NOMO-1 (cell line): Measurements from ENCODE around the gene GLG1.
"Not testable (repeated sequence)": the region's sequence is repeated elsewhere in the genome, so short reads cannot be mapped to it uniquely, and the experiment has no call there.

Source experiments
- DNase-seq, 2 experiments: peaks; one replicate each; lab custom pipeline; 2025; ENCODE audit not compliant: unreplicated experiment in 2 of 2; lab: John Stamatoyannopoulos, UW

GLG1 gene

DNA sequence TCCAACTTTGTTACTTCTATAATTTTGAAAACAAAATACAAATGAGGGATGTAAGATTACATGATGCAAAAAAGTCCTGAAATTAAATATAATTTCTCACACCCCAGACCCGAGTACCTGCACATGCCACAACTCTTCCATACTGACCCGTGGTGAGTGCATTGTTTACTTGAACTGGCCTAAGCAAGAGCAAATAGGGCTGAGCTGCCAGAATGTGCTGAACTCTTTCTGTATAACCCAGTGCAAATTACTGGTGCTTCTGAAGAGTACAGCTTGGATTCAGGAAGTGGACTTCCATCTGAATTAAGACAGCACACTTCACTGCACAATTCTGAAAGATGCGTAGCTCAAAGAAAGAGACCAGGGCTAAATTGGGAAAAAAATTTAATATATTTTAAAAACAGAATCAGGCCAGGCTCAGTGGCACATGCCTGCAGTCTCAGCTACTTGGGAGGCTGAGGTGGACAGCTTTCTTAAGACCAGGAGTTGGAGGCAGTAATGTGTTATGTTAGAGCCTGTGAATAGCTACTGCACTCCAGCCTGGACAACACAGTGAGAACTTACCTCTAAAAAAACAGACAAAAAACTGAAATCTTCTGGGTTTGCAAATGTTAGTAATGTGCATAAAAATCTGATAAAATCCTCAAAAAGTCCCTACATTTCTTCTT, 63.9 kb downstream of the GLG1 start:
- not testable (repeated sequence) for DNase-seq

GRCh38 chr16:74540663-74541062, 66.3 kb downstream of the GLG1 start:
- DNase-seq: not testable (repeated sequence)

- DNase-seq: not testable (repeated sequence)
Measured at GRCh38 chr16:74538801-74539200, 68.1 kb downstream of the GLG1 start.

DNA sequence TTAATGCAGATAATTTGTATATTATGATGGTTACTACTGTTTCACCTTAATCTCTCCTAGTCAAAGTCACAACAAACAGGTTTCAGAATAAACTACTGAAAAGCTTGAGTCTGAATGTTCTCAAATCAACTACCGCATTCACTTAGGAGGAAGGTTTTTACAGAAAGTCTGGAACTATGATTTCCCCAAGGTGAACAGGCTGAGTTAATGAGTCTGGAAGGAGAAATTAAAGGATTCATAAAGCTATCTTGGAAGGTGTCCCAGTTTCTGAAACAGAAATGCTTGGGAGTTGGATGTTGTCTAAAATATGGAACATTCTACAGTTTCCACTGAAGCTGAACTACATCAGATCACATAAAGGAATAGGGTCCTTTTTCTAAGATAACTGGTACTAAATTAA, 69.2 kb downstream of the GLG1 start:
- DNase-seq: not testable (repeated sequence)

GRCh38 chr16:74534650-74535049, 72.3 kb downstream of the GLG1 start:
- not testable (repeated sequence) for DNase-seq

DNA sequence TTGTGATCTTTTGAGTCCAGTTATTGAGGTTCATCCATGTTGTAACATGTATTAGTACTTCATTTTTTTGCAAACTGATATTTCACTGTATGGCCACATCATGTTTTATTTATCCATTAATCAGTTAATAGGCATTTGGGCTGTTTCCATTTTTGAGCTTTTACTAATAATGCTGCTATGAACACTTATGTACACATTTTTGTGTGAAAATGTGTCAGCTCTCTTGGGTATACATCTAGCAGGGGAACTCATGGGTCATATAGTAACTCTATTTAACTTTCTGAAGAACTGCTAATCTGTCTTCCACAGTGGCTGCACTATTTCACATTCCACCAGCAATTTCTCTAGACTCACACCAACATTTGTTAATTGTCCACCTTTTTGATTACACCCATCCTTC, 82.0 kb downstream of the GLG1 start:
- DNase-seq: no peak

- no peak for DNase-seq
Measured at GRCh38 chr16:74524117-74524516, 82.8 kb downstream of the GLG1 start.

- DNase-seq: not testable (repeated sequence)
Measured at GRCh38 chr16:74523706-74524105, 83.2 kb downstream of the GLG1 start.

DNA sequence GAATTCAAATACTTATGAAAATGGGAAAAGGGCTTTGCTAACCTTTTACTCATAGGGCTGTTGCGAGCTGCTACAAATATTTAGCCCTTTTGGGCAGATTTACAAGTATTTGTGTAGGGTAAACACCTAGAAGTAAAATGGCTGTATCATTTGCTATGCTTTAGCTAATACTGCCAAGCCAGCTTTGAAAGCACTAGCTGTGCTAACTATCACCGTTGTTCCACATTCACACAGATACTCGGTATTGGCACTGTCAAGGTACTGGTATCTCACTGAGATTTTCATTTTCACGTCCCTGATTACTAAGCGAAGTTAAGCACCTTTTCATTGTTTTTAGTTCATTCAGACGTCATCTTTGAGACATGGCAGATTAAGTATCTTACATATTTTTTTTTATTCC, 84.8 kb downstream of the GLG1 start:
- DNase-seq: no peak

GRCh38 chr16:74521691-74522090, 85.2 kb downstream of the GLG1 start:
- no peak for DNase-seq

- DNase-seq: not testable (repeated sequence)
Measured at GRCh38 chr16:74518934-74519333, 88.0 kb downstream of the GLG1 start.

DNA sequence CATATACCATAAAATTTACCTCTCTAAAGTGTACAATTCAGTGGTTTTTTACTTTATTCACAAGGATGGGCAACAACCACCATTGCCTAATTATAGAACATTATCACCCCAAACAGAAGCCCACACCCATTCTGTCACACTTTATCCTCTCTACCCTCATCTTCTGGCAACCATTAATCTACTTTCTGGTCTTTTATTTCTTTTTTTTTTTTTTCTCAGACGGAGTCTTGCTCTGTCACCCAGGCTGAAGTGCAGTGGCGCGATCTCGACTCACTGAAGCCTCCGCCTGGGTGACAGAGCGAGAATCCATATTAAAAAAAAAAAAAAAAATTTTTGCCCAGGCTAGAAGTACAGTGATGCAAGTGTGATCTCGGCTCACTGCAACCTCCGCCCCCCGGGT, 95.0 kb downstream of the GLG1 start:
- no peak for DNase-seq

DNA sequence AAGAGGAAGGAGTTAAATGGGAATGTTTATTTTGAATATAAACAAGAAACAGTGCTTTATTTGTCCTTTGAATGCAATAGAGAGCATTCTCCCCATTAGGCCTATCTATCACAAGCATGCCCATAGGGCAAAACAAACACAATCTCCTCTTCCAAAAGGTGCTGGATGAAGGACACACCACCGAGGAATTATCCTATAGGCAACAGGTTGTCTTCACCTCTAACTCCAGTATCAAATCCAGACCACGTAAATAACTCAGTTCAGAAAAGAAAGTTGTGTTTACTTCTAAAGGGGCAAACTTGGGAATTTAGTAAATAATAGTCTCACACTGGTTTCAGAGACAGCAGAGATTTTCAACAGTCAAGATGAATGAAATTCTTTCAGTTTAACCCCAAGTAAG, 101.9 kb downstream of the GLG1 start:
- DNase-seq: no peak

DNA sequence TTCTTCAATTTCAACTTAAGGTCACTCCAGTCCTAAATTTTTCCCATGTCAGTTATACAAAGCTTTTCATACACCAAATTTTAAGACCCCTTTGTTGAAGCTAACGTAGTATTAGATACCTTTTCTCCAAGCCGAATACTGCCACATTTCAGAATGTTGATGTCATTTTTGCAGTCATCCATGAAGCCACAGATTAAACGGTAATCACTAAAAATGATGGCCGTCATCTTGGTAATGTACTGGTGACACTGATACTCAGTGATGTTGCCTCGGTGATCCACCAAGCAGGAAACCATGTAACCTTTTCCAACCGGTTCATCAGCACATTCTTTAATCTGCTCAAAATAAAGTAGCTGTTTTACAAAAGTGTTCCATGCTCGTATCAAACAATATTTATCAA, 103.5 kb downstream of the GLG1 start:
- DNase-seq: no peak

DNA sequence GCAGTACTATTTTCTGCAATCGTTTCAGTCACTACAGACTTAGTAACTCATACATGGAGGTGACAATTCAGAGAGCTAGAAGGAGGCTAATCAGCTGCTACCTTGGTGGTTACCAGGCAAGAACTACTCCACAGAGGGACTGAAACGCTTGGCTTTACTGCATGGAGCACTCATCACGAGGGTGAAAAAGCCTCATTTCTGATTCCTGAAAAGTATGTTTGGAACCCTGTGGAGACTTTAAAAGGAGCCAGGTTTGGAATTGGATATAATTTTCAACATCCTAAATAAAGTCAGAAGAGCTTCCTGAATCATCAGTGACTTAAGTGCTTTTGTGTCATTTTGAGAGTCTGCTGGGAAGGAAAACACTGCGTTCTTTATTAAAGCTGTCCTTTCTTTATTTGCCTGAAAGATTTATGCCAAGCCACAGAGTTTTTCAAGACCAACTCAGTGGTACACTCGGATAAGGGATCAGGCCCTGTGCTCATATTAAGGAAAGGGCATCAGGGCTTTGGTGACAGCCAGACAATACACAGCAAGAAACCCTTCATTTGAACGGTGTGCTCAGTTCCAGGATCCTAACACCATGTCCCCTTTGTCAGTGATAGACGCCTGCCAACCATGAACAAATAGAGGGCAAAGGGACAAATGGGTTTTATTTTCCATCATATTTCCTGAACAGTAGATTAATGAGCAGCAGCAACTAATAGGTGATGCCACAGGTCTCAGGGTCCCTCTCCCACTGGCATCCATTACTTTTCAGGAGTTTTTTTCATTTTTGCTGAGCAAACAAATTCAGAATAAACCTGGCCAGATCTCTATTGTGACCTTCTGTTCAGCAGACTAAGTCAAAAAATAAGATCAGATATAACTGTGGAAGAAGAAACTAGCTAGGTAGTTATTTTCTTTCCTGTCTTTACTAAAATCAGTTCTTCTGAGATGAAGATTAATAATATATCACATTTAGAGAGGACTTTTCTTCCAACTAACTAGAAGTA, 105.1 kb downstream of the GLG1 start:
- DNase-seq: no peak

DNA sequence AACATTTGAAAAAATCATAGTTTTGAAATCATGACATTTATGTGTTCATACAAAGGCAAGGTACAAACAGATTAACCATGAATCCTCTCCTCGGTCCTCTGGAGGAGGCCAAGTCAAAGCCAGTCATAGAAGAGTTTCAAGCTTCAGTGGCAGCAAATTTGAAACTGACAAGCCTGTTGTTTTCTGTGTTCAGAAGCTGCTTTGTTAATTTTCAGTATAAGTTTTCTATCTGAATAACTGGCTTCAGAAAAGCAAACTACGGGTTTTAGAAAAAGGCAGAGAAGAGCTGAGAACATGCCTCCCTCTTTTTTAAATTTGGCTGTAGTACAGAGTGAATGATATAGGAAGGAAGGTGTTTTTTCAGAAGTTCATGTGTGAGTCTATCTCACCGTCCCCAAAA, 106.0 kb downstream of the GLG1 start:
- DNase-seq: no peak

DNA sequence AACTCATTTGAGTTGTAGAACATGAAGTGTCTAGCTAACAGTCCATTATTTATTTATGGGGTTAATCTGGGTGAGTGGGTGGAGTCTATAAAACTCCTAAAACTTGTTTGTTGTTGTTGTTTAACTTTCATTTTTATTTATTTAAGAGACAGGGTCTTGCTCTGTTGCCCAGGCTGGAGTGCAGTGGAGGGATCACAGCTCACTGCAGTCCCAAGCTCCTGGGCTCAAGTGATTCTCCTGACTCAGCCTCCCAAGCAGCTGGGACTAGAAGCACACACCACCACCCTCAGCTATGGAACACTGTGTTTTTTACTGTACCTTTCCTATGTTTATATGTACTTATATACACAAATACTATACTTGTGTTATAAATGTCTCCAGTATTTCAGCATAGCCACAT, 107.8 kb downstream of the GLG1 start:
- no peak for DNase-seq

DNA sequence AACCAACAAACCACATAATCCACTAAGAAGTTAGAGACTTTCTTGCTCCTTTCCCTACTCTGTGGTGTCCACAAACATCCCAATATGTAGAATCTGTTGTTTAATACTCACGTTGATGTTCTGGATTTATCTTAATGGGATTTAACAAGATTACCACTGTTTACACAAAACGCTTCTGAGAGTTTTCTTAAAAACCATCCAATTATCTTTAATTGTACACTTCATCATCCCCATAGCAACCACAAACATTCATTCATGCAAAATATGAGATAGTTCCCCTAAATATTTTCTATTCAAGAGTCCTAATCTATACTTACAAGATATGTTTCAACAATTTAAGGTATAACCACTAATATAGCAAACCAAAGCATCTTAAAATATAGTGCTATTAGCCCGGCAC, 109.2 kb downstream of the GLG1 start:
- DNase-seq: no peak

- DNase-seq: no peak
Measured at GRCh38 chr16:74496054-74496453, 110.9 kb downstream of the GLG1 start.

DNA sequence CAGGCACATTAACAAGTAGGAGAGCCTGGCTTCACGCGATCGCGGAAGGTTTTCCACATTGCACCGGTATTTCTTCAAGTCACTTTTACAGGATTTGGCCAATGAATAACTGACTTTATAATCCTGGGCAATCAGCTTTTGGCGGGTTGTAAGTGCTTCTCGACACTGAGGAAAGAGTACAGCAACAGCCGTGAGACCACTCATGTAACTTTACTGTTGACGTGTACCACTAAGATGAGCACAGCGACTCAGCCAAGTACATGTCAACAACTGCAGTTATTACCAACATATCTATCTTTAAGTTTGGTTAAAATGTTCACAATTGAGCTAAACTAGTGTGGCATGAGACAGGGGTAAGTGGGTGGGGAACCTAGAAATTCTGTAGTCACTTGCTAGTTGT, 113.9 kb downstream of the GLG1 start:
- no peak for DNase-seq

DNA sequence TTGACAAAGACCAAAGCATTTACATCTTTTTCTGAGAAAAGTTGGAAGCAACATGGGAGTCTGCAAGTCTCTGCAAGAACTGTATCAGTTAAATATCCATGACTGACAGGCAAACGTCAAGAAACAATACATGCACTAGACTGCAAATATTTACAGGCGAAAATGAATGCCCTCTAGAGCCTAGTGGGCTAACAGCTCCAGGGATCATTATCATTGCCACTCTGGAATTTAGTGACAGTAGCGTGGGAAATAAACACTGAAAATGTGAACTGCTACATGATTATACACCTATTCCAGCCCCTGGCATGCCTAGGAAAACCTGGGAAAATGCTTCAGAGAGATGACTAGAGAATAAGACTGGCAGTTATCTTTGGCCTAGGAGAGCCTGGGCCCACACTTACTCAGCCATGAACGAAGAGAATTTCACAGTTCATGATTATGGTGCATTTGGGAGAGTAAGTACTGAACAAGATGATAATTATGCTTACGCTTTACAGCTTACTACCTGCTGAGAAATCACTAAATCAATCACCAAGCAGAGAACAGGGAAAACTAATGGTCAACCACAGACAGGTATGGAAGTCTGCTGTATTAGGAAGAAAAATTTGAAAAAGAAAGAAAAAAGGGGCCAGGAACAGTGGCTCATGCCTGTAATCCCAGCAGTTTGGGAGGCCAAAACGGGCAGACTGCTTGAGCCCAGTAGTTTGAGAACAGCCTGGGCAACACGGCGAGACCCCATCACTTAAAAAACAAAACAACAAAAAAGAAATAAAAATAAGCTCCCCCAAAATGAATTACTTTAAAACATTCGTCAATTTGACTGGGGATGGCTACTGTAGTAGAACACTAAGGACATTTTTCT, 119.0 kb downstream of the GLG1 start:
- no peak for DNase-seq
